Left ventricle myocardium superior (tissue), 1 donor: ENCODE data around the gene MRPL48. TPM values are rescaled to one million over a fixed set of nuclear protein-coding genes. Genes with fewer than 3 reads are reported as not detected.
"Not testable (repeated sequence)": the region's sequence is repeated elsewhere in the genome, so short reads cannot be mapped to it uniquely, and the experiment has no call there.

Source experiments
- ATAC-seq: fragments of 200-7000 bp; cut with Tn5 transposase; one replicate; pipeline ENCODE4 v1.9.1; 2020; ENCODE audit warnings: mild to moderate bottlenecking, moderate library complexity
- DNase-seq: peaks from one replicate; pipeline ENCODE4 v3.0.0-alpha.2; 2020
- intact Hi-C: fragments of 100-400 bp; cut with micrococcal nuclease; formaldehyde crosslinking; loops from one replicate; pipeline ENCODE4 v1.11.0; 2022
- long read RNA-seq: library from polyadenylated mRNA; unstranded; transcript quantifications from one replicate; pipeline ENCODE4 v2.0.0, GENCODE V29; 2021
- total RNA-seq: library from RNA; stranded (reverse); fragmentation: NEBNext Ultra II Directional; extraction: Animal tissue kit (Norgen Biotek cat#: 25700); gene quantifications from one replicate; pipeline ENCODE4 v1.2.1, GENCODE V29; 2021
- donor health status: DM: no; HTN: yes; CAD: no; lungs with severe emphysema.

The MRPL48 gene
- total RNA-seq, result 44.7 TPM
- long read RNA-seq, transcript MRPL48-201 (8 exons, 1,536 nt), result major isoform, 28 of 35 reads
- long read RNA-seq, partial matches to known transcripts, result 2 of 35 reads
- long read RNA-seq, other reads (novel, unspliced or antisense), result 5 of 35 reads

GRCh38 chr11:73787643-73788558 lies at the start of gene MRPL48:
Gene MRPL48, plus strand, starts transcription at chr11:73787874. Its CDS starts 98 bp downstream, at chr11:73787972.
- peak; percentile 99 for ATAC-seq
- intact Hi-C loops, result no loop called here

GRCh38 chr11:73743045-73743444 lies 44.6 kb upstream of the MRPL48 start:
- intact Hi-C loops, result no loop called here
- ATAC-seq, result no peak
- no peak for DNase-seq

More at GRCh38 chr11:73787643-73788558, at the start of gene MRPL48:
- DNase-seq, result peak; percentile 95

- intact Hi-C loops, result no loop called here
- DNase-seq (no peak), ATAC-seq (no peak)
Measured at GRCh38 chr11:73746701-73747100, 41.0 kb upstream of the MRPL48 start.

- intact Hi-C loops, result no loop called here
- DNase-seq, result no peak
- ATAC-seq, result no peak
Measured at GRCh38 chr11:73747762-73748161, 39.9 kb upstream of the MRPL48 start.

- intact Hi-C loops, result no loop called here
- ATAC-seq (no peak), DNase-seq (no peak)
Measured at GRCh38 chr11:73748300-73748699, 39.4 kb upstream of the MRPL48 start.

- intact Hi-C loops, result no loop called here
- ATAC-seq (no peak), DNase-seq (no peak)
Measured at GRCh38 chr11:73749118-73749517, 38.6 kb upstream of the MRPL48 start.

- ATAC-seq, result peak; percentile 27
- no peak for DNase-seq
- intact Hi-C loops, result no loop called here
Measured at GRCh38 chr11:73750228-73750627, 37.4 kb upstream of the MRPL48 start.

- DNase-seq, ATAC-seq, intact Hi-C loops: not testable (repeated sequence)
Measured at GRCh38 chr11:73750862-73751261, 36.8 kb upstream of the MRPL48 start.

- intact Hi-C loops, result no loop called here
- DNase-seq, result no peak
- ATAC-seq, result peak; percentile 42
Measured at GRCh38 chr11:73752216-73752867, 35.3 kb upstream of the MRPL48 start.

- no peak for DNase-seq
- no peak for ATAC-seq
- intact Hi-C loops, result no loop called here
Measured at GRCh38 chr11:73752903-73753302, 34.8 kb upstream of the MRPL48 start.

- no peak for ATAC-seq
- DNase-seq, result no peak
- intact Hi-C loops, result no loop called here
Measured at GRCh38 chr11:73753938-73754337, 33.7 kb upstream of the MRPL48 start.

- intact Hi-C loops, result no loop called here
- DNase-seq, result no peak
- no peak for ATAC-seq
Measured at GRCh38 chr11:73755670-73756069, 32.0 kb upstream of the MRPL48 start.

- DNase-seq (no peak), ATAC-seq (no peak)
- intact Hi-C loops, result no loop called here
Measured at GRCh38 chr11:73757598-73757997, 30.1 kb upstream of the MRPL48 start.

- DNase-seq (no peak), ATAC-seq (no peak)
- intact Hi-C loops, result no loop called here
Measured at GRCh38 chr11:73758451-73758850, 29.2 kb upstream of the MRPL48 start.

GRCh38 chr11:73759610-73760134 lies 28.0 kb upstream of the MRPL48 start:
- no peak for ATAC-seq
- intact Hi-C loops, result no loop called here
- DNase-seq, result no peak

- intact Hi-C loops, result no loop called here
- peak; percentile 22 for ATAC-seq
- peak; percentile 62 for DNase-seq
Measured at GRCh38 chr11:73760135-73760678, 27.5 kb upstream of the MRPL48 start.

GRCh38 chr11:73760679-73761402 lies 26.8 kb upstream of the MRPL48 start, which contains the start of gene RAB6A:
Gene RAB6A, minus strand, starts transcription at chr11:73761074. Its CDS starts 439 bp downstream, at chr11:73760635.
- ATAC-seq (peak; percentile 95), DNase-seq (peak; percentile 100)
- intact Hi-C loops, result no loop called here

GRCh38 chr11:73761403-73761945 lies 26.2 kb upstream of the MRPL48 start:
- ATAC-seq (peak; percentile 18), DNase-seq (peak; percentile 43)
- intact Hi-C loops, result no loop called here

- ATAC-seq (no peak), DNase-seq (no peak)
- intact Hi-C loops, result no loop called here
Measured at GRCh38 chr11:73762732-73763131, 24.9 kb upstream of the MRPL48 start.
